Lower leg skin (tissue), 3 donors: Measurements from ENCODE around the gene GIGYF2.

ENCODE experiments used
- CTCF ChIP-seq, 3 donors: fragments of 450-650 bp; IDR thresholded peaks; one replicate each; pipeline ENCODE4 v1.5.1; 2016; ENCODE audit warnings: antibody characterized with exemption in 3 of 3, mild to moderate bottlenecking in 3 of 3, moderate library complexity in 2 of 3
- POLR2A ChIP-seq, 2 donors: fragments of 450-650 bp; IDR thresholded peaks; one replicate each; pipeline ENCODE4 v1.6.1; 2016 to 2017; ENCODE audit warnings: antibody characterized with exemption in 2 of 2, mild to moderate bottlenecking in 1 of 2, moderate library complexity in 1 of 2

- no peak for TF ChIP-seq CTCF (IDR thresholded peaks at IDR 0.05)
- TF ChIP-seq POLR2A (IDR thresholded peaks at IDR 0.05) = no peak
These were observed 44.2 kb downstream of the GIGYF2 start for GRCh38 chr2:232741294-232741693.
